ENCODE results near the gene DNM3.

GRCh38 chr1:172071746-172072145 lies 230.4 kb downstream of the DNM3 start:
- TF ChIP-seq EZH2 (IDR thresholded peaks at IDR 0.05) (no peak), POLR2AphosphoS5 (IDR thresholded peaks at IDR 0.05; ENCODE audit: borderline replicate concordance, low read depth, low read length) (no peak), FOXP2 (optimal IDR thresholded peaks at IDR 0.05; ENCODE audit: control extremely low read depth, extremely low read length, insufficient read depth) (no peak)

Measured in SK-N-MC (cell line).